ENCODE results near the gene CAPS2.

GRCh38 chr12:75271576-75271975 is 58.5 kb downstream of the CAPS2 start:
- TF ChIP-seq YY1 (IDR thresholded peaks at IDR 0.05; ENCODE audit: insufficient read depth, insufficient read length) (no peak), ZNF274 (IDR thresholded peaks at IDR 0.05; ENCODE audit: low read depth, low read length) (no peak)
